NCI-H1048 (cell line): Measurements from ENCODE around the gene STKLD1.

Experiments
- DNase-seq: peaks from one replicate; lab custom pipeline; 2025; lab: John Stamatoyannopoulos, UW

STKLD1 gene

GRCh38 chr9:133417541-133418461, 41.6 kb downstream of the STKLD1 start, which contains the start of gene REXO4:
TSS of gene REXO4 (minus strand) at chr9:133418010. CDS start at chr9:133417844, 166 bp downstream.
- DNase-seq = peak; percentile 86

- no peak for DNase-seq
These were observed 42.8 kb downstream of the STKLD1 start for GRCh38 chr9:133419005-133419404.

DNA sequence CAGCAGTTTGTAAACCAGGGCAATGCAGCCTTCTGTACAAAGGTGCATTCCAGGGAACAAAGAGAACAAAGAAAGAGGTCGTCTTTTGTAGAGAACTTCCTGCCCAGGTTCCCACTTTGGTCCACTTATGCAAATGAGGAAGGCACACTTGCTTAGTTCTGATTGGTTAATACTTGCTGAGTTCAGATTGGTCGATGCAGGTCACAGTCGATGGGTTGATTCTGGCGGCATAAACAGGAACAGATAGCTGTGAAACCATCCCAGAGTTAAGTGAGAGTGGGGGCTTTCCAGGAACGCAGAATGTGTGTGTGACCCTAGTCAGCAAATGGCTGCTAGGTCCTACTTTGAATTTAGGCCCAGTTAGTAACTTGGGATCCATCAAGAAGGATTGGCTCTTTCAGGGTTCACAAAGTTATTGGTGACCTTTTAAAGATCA, 44.2 kb downstream of the STKLD1 start:
- DNase-seq = no peak

DNA sequence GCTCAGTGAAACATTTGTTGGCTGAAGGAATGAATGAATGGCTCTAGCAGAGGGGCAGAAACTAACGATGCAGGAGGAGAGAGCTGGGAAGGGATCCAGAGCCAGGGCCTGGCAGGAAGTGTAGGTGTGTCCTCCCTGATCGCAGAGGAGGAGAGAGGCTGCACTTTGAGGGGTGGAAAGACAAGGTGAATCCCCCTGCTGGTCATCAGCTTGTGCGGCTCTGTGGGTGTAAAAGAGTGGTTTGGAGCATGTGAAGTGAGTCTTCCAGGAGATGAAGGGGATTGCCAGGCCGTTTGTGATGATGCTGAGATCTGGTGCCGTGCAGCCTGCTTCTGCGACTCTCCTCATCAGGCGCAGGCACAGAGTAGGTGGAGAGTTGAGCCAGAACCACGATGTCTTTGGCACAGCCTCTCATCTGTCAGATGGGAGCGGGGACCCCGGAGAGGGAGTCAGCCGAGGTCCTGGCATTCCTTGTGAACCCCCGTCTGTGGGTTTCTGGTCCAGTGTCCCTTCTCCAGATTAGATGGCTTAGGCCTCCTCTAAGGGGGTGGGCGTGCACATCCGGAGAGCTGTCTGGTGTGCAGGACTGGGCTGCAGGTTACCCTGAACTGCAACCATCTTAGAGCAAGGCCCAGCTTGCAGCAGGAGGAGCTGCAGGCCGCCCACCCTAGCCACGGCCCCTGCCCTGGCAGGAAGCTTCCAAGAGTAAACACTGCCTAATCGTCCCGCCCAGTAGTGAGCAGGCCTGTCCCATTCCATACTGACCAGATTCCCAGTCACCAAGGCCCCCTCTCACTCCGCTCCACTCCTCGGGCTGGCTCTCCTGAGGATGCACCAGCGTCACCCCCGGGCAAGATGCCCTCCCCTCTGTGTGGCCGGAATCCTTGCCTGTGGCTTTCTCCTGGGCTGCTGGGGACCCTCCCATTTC, 45.7 kb downstream of the STKLD1 start, which contains the start of gene ADAMTS13:
TSS of gene ADAMTS13 (plus strand) at position 753 of the 928 bp plus-strand sequence. CDS start at position 830, 77 bp downstream.
- DNase-seq = no peak

DNA sequence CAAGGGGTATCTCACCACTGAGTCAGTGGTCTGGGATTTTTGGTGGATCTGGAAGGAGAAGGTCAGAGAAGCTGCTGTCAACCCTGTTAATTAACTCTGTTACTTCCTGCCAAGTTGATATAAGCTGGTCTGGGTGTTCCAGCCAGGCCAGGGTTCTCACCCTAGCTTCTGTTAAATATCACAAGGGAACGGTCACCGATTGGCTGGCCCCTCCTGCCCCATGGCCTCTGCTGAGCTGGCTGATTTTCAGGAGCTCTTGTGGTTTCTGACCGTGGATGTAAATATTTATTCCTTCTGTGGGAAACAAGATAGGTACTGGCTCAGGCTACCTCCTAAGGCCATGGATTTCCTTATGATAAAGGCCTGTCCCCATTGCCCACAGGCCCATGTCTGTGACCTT, 47.0 kb downstream of the STKLD1 start:
- DNase-seq = no peak

DNA sequence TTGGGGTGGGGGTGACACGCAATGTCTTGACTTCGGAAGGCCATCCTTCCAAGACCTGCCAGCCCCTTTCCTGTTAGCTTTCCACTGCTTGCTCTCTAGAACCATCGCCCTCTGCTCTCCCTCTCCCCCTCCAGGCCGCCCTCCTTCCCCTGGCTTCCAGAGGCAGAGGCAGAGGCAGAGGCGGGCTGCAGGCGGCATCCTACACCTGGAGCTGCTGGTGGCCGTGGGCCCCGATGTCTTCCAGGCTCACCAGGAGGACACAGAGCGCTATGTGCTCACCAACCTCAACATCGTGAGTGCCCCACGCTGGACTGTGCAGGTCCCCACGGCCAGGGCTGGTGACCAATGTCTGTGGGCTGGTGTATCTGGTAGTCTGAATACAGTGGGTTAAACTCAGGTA, 48.0 kb downstream of the STKLD1 start:
- no peak for DNase-seq

DNA sequence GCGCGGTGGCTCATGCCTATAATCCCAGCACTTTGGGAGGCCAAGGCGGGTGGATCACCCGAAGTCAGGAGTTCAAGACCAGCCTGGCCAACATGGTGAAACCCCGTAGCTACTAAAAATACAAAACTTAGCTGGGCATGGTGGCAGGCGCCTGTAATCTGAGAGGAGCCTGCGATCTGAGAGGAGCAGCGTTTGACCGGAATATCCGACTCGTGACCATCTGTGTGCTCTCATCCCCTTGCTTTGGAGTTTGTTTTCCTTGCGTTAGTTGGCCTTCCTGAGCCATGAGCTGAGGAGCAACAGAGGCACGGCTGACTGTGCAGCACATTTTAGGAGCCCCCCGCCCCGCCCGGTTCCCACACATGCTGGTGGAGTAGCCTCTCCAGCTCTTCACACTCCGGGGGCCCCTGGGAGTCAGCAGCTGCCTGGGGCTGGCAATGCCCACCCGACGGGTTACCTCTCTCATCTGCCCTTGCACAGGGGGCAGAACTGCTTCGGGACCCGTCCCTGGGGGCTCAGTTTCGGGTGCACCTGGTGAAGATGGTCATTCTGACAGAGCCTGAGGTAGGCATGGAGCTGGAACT, 49.0 kb downstream of the STKLD1 start:
- DNase-seq = no peak

DNA sequence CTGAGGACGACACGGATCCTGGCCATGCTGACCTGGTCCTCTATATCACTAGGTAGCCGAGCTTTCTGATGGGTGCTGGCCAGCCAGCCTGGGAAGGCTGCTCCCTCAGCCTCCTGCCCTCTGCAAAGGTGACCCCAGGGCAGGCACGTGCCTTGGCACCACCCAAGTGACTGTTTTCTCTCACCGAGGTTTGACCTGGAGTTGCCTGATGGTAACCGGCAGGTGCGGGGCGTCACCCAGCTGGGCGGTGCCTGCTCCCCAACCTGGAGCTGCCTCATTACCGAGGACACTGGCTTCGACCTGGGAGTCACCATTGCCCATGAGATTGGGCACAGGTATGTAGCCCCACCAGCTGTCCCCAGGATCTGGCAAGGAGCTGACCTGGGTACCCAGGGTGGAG, 49.8 kb downstream of the STKLD1 start:
- DNase-seq = no peak

GRCh38 chr9:133427658-133428348, 51.6 kb downstream of the STKLD1 start:
- DNase-seq = no peak

DNA sequence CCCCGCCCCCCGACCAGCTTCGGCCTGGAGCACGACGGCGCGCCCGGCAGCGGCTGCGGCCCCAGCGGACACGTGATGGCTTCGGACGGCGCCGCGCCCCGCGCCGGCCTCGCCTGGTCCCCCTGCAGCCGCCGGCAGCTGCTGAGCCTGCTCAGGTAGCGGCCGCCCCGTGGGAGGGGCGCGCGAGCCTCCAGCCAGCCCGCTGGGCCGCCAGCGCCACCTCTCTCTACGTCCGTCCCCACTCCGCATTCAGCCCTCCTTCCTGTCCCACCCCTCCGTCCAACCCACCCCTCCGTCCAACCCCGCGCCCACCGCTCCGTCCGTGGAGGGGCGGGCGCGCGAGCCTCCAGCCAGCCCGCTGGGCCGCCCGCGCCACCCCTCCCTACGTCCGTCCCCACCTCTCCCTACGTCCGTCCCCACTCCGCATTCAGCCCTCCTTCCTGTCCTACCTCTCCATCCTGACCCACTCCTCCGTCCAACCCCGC, 52.5 kb downstream of the STKLD1 start:
- DNase-seq = no peak

DNA sequence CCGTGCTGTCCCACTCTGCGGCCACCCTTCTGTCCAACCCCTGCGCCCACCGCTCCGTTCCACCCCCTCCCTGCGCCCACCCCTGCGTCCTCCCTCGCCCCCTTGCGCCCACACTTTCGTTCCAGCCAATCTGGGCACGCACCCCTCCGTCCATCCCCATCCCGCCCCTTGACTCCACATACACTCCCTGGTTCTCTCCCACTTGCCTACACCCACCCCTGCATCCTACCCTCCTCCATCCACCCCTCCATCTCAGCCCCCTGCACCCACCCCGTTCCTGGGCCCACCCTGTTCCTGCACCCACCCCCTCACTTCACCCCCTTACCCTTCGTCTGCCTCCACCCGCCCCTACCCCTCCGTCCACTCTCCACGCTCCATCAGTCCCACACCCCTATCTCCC, 53.0 kb downstream of the STKLD1 start:
- DNase-seq = no peak

GRCh38 chr9:133429641-133430161, 53.5 kb downstream of the STKLD1 start:
- no peak for DNase-seq

- no peak for DNase-seq
These were observed 54.1 kb downstream of the STKLD1 start for GRCh38 chr9:133430244-133430643.

DNA sequence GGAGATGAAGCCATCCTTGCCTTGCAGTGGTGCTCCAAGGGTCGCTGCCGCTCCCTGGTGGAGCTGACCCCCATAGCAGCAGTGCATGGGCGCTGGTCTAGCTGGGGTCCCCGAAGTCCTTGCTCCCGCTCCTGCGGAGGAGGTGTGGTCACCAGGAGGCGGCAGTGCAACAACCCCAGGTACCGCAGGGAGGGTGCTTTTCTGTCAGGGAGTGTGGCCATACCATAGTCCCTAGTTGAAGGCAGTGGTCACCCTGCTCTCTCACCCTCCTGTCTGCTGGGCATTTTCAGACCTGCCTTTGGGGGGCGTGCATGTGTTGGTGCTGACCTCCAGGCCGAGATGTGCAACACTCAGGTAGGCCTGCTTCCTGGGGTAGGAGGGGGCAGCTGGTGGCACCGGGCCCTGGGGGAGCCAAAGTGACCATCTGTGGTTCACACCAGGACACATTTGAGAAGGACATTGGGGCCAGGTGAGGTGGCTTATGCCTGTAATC, 57.2 kb downstream of the STKLD1 start:
- DNase-seq = no peak

- no peak for DNase-seq
These were observed 60.5 kb downstream of the STKLD1 start for GRCh38 chr9:133436681-133437080.

- no peak for DNase-seq
These were observed 61.8 kb downstream of the STKLD1 start for GRCh38 chr9:133437753-133438531.

DNA sequence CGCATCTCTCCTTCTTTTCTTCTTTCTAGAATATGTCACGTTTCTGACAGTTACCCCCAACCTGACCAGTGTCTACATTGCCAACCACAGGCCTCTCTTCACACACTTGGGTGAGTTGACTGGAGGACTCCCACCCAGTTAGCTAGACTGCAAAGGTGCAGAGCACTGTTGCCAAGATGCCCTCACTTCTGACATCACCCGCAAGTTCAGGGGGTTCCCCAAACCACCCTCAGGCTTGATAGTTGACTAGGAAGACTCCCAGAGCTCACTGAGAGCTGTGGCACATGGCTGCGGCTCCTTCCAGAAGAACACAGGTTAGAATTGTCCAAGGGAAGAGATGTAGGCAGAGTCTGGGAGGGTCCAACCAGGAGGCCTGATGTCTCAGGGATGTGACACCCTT, 63.2 kb downstream of the STKLD1 start:
- no peak for DNase-seq

DNA sequence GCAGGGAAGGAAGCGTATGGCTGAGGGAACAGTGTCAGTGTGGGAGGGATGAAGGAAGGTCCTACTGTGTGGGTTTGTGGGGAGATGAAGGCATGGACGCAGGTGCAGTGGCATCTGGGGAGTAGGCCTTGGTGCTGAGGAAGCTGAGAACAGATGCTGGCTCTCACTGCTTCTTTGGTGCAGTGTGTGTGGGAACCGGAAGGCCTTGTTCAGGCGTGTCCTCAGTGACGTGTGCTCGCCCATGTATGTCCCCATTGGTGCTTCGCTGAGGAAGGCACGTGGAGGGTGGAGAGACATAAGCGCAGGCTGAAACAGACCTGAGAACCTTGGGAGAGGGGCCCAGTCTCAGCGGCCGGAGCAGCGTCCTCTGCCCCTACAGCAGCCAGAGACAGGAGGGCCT, 64.7 kb downstream of the STKLD1 start:
- no peak for DNase-seq

- DNase-seq = no peak
These were observed 65.4 kb downstream of the STKLD1 start for GRCh38 chr9:133441571-133441970.

- no peak for DNase-seq
These were observed 67.1 kb downstream of the STKLD1 start for GRCh38 chr9:133443248-133443647.
